HEK293T (cell line): ENCODE results near the gene SQOR.

Experiments
- CTCF ChIA-PET: fragments of 350-600 bp; formaldehyde crosslinking; extraction: SDS; loops from one replicate; lab custom pipeline; 2021; ENCODE audit warnings: antibody characterized with exemption, inconsistent platforms; lab: Yijun Ruan, JAX
- POLR2A ChIA-PET: fragments of 350-600 bp; formaldehyde crosslinking; extraction: SDS; loops from one replicate; lab custom pipeline; 2020; ENCODE audit warnings: antibody characterized with exemption, inconsistent platforms; lab: Yijun Ruan, JAX
- DNase-seq: peaks from one replicate; pipeline ENCODE4 v3.0.0; 2012; ENCODE audit warnings: mixed read lengths; ENCODE audit errors: extremely low spot score
- ARNT ChIP-seq: fragments of 450-650 bp; IDR thresholded peaks from 2 replicates; pipeline ENCODE4 v1.6.1; 2017; ENCODE audit warnings: mild to moderate bottlenecking
- BHLHE40 ChIP-seq: fragments of 450-650 bp; IDR thresholded peaks from 2 replicates; pipeline ENCODE4 v1.6.1; 2016; ENCODE audit warnings: mild to moderate bottlenecking, moderate library complexity, borderline replicate concordance
- CTBP1 ChIP-seq: fragments of 450-650 bp; IDR thresholded peaks from 2 replicates; pipeline ENCODE4 v1.6.1; 2016; ENCODE audit warnings: borderline replicate concordance
- ELF4 ChIP-seq: fragments of 450-650 bp; IDR thresholded peaks from 2 replicates; pipeline ENCODE4 v1.6.1; 2017; ENCODE audit warnings: antibody characterized with exemption
- FOXA1 ChIP-seq: fragments of 450-650 bp; IDR thresholded peaks from 2 replicates; pipeline ENCODE4 v1.6.1; 2016; ENCODE audit warnings: mild to moderate bottlenecking
- FOXK2 ChIP-seq: fragments of 450-650 bp; IDR thresholded peaks from 2 replicates; pipeline ENCODE4 v1.6.1; 2016; ENCODE audit warnings: mild to moderate bottlenecking
- FOXM1 ChIP-seq: fragments of 450-650 bp; IDR thresholded peaks from 2 replicates; pipeline ENCODE4 v1.6.1; 2017; ENCODE audit warnings: mild to moderate bottlenecking, borderline replicate concordance
- HDGF ChIP-seq: fragments of 450-650 bp; IDR thresholded peaks from 2 replicates; pipeline ENCODE4 v1.6.1; 2017; ENCODE audit warnings: antibody characterized with exemption, borderline replicate concordance
- L3MBTL2 ChIP-seq: fragments of 450-650 bp; conservative IDR thresholded peaks from 2 replicates; pipeline ENCODE4 v1.6.1; 2016; ENCODE audit warnings: mild to moderate bottlenecking
- LEF1 ChIP-seq: fragments of 450-650 bp; IDR thresholded peaks from 2 replicates; pipeline ENCODE4 v1.6.1; 2017; ENCODE audit warnings: mild to moderate bottlenecking, borderline replicate concordance
- NFRKB ChIP-seq: fragments of 450-650 bp; IDR thresholded peaks from 2 replicates; pipeline ENCODE4 v1.6.1; 2016; ENCODE audit warnings: mild to moderate bottlenecking, moderate library complexity
- PKNOX1 ChIP-seq: fragments of 450-650 bp; IDR thresholded peaks from 2 replicates; pipeline ENCODE4 v1.6.1; 2016
- SP1 ChIP-seq: fragments of 450-650 bp; IDR thresholded peaks from 2 replicates; pipeline ENCODE4 v1.6.1; 2017
- SUZ12 ChIP-seq: fragments of 450-650 bp; IDR thresholded peaks from 2 replicates; pipeline ENCODE4 v1.6.1; 2016; ENCODE audit warnings: mild to moderate bottlenecking
- TARDBP ChIP-seq: fragments of 450-650 bp; IDR thresholded peaks from 2 replicates; pipeline ENCODE4 v1.6.1; 2016
- ZNF384 ChIP-seq: fragments of 450-650 bp; IDR thresholded peaks from 2 replicates; pipeline ENCODE4 v1.6.1; 2016

The SQOR gene

GRCh38 chr15:45635191-45635638 is 386 bp downstream of the SQOR start:
- DNase-seq, result peak; percentile 11
- ChIA-PET CTCF (no interaction called here), POLR2A (no interaction called here)
- no peak for TF ChIP-seq SP1
- no peak for TF ChIP-seq ZNF384
- no peak for TF ChIP-seq HDGF
- TF ChIP-seq SUZ12, result no peak
- TF ChIP-seq ARNT, result no peak
- no peak for TF ChIP-seq NFRKB
- TF ChIP-seq FOXK2, result no peak
- no peak for TF ChIP-seq FOXA1
- no peak for TF ChIP-seq TARDBP
- TF ChIP-seq L3MBTL2, result no peak
- TF ChIP-seq BHLHE40, result no peak
- TF ChIP-seq CTBP1, result no peak
- no peak for TF ChIP-seq FOXM1
- TF ChIP-seq PKNOX1, result no peak

- no peak for TF ChIP-seq HDGF
- no peak for TF ChIP-seq BHLHE40
- TF ChIP-seq NFRKB, result no peak
- CTCF ChIA-PET, result no interaction called here
- POLR2A ChIA-PET, result no interaction called here
- DNase-seq, result no peak
Observed at GRCh38 chr15:45635763-45636292, 999 bp downstream of the SQOR start.

GRCh38 chr15:45637141-45637540 is 2.3 kb downstream of the SQOR start:
- POLR2A ChIA-PET, result no interaction called here

GRCh38 chr15:45637552-45638033 is 2.8 kb downstream of the SQOR start:
- POLR2A ChIA-PET, result no interaction called here
- no peak for DNase-seq
- TF ChIP-seq SUZ12, result no peak
- no peak for TF ChIP-seq CTBP1
- TF ChIP-seq L3MBTL2, result no peak
- no peak for TF ChIP-seq ELF4
- TF ChIP-seq ZNF384, result no peak
- CTCF ChIA-PET, result no interaction called here

More at GRCh38 chr15:45637141-45637540, 2.3 kb downstream of the SQOR start:
- DNase-seq, result no peak
- TF ChIP-seq FOXA1, result no peak
- no peak for TF ChIP-seq TARDBP
- no peak for TF ChIP-seq LEF1
- no peak for TF ChIP-seq PKNOX1
- no peak for TF ChIP-seq SP1
- TF ChIP-seq SUZ12, result no peak
- no peak for TF ChIP-seq FOXM1
- CTCF ChIA-PET, result no interaction called here

- ChIA-PET POLR2A (no interaction called here), CTCF (no interaction called here)
- TF ChIP-seq LEF1, result no peak
- no peak for TF ChIP-seq HDGF
- TF ChIP-seq BHLHE40, result no peak
- TF ChIP-seq L3MBTL2, result no peak
- no peak for DNase-seq
Observed at GRCh38 chr15:45640616-45641015, 5.8 kb downstream of the SQOR start.

- ChIA-PET POLR2A (no interaction called here), CTCF (no interaction called here)
- no peak for TF ChIP-seq FOXK2
- no peak for TF ChIP-seq ARNT
- no peak for TF ChIP-seq BHLHE40
- no peak for DNase-seq
Observed at GRCh38 chr15:45641374-45641781, 6.5 kb downstream of the SQOR start.

GRCh38 chr15:45641999-45642932 is 7.4 kb downstream of the SQOR start:
- ChIA-PET CTCF (no interaction called here), POLR2A (interaction anchor here (0.8 kb wide), 1 partner anchor 56 kb away, joined by 3 read pairs; the partner anchor contains the start of gene BLOC1S6)
- TF ChIP-seq SUZ12 (no peak), BHLHE40 (no peak), SP1 (no peak), HDGF (no peak), CTBP1 (no peak), LEF1 (no peak), TARDBP (no peak), L3MBTL2 (no peak), FOXK2 (no peak), ELF4 (no peak), FOXA1 (no peak), ZNF384 (no peak), NFRKB (no peak), PKNOX1 (no peak), FOXM1 (no peak), ARNT (no peak)
- no peak for DNase-seq
